ENCODE measurements around the gene MGP. TPM values are rescaled to one million over a fixed set of nuclear protein-coding genes. Genes with fewer than 3 reads are reported as not detected.

MGP gene
- total and polyA plus RNA-seq, 2 experiments from 2014 or later, result 0.60 TPM; not detected in 1

DNA sequence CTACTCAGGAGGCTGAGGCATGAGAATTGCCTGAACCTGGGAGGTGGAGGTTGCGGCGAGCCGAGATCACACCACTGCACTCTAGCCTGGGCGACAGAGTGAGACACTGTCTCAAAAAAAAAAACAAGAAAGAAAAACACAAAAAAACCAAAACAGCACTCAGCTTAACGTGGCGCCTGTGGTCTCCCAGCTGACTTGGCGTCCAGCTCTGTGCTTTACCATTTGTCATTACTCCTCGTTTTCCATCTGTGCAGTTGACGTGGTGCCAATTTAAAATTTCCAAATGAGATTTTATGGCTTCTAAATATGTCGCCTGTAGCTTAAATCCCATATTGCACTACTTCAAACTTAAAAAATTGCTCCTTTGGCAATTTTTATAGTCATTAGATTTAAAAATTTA lies 2.0 kb downstream of the MGP start:
- H3K4me3 ChIP-seq, result no peak overlapping the region
- no peaks in the 10 kb centered on the region for H3K9me3 Mint-ChIP-seq
- no peaks in the 10 kb centered on the region for H3K27me3 Mint-ChIP-seq (ENCODE audit: insufficient read depth, low read depth, poor library complexity)
- no peaks in the 10 kb centered on the region; the same call in 1 of the 2 replicates for H3K9me2 ChIP-seq (ENCODE audit: insufficient read depth)
- peaks cover 4% of the 10 kb centered on the region; the same call in 2 of the 3 replicates for H3K4me1 Mint-ChIP-seq
- H3K4me1 ChIP-seq (ENCODE audit: insufficient read depth), result no peaks in the 10 kb centered on the region
- no peaks in the 10 kb centered on the region for H3K36me3 ChIP-seq (ENCODE audit: insufficient read depth)
- H2AFZ ChIP-seq, result no peak overlapping the region
- H3K4me2 ChIP-seq, result no peak overlapping the region
- TF ChIP-seq REST (IDR thresholded peaks at IDR 0.05; ENCODE audit: unreplicated experiment) (no peak), EZH2 (IDR thresholded peaks at IDR 0.05; ENCODE audit: low read depth, unreplicated experiment) (no peak), ZNF114 (CRISPR knock-in tag; IDR thresholded peaks at IDR 0.05) (no peak), EZH2phosphoT487 (IDR thresholded peaks at IDR 0.05; ENCODE audit: unreplicated experiment) (no peak), ZNF331 (CRISPR knock-in tag; IDR thresholded peaks at IDR 0.05; ENCODE audit: low read depth) (no peak), STAT1 (IDR thresholded peaks at IDR 0.05; ENCODE audit: unreplicated experiment) (no peak), NANOG (IDR thresholded peaks at IDR 0.05; ENCODE audit: borderline replicate concordance) (no peak), CREB1 (CRISPR knock-in tag; IDR thresholded peaks at IDR 0.05; ENCODE audit: low read depth) (no peak), JUNB (IDR thresholded peaks at IDR 0.05; ENCODE audit: unreplicated experiment) (no peak), POLR2AphosphoS5 (IDR thresholded peaks at IDR 0.05; ENCODE audit: low read depth) (no peak), ETS1 (IDR thresholded peaks at IDR 0.05) (no peak)
- H3F3A ChIP-seq (replicated peaks; ENCODE audit: low read depth), result no peaks in the 10 kb centered on the region
- no peaks in the 10 kb centered on the region for H3K27me3 ChIP-seq (ENCODE audit: insufficient read depth)
- H3K27ac ChIP-seq (ENCODE audit: low read depth), result no peak overlapping the region
- H3K4me3 Mint-ChIP-seq, result no peak overlapping the region
- no peaks in the 10 kb centered on the region for H4K20me1 ChIP-seq (replicated peaks; ENCODE audit: insufficient read depth)
- no peaks in the 10 kb centered on the region for H3K79me2 ChIP-seq (replicated peaks; ENCODE audit: insufficient read depth)
- no peak overlapping the region for H3K27ac Mint-ChIP-seq
- DNase-seq (ENCODE audit: low spot score) (no peak), ATAC-seq (no peak)
- no peaks in the 10 kb centered on the region for H3K36me3 Mint-ChIP-seq (ENCODE audit: low read depth)

GRCh38 chr12:14880890-14881453 lies 4.7 kb downstream of the MGP start:
- DNase-seq (ENCODE audit: low spot score) (no peak), ATAC-seq (no peak)
- Mint-ChIP-seq H3K27ac (no peak overlapping the region), H3K4me3 (no peak overlapping the region), H3K4me1 (no peaks in the 10 kb centered on the region), H3K27me3 (ENCODE audit: insufficient read depth, low read depth, poor library complexity) (no peaks in the 10 kb centered on the region), H3K36me3 (ENCODE audit: low read depth) (no peaks in the 10 kb centered on the region), H3K9me3 (no peaks in the 10 kb centered on the region)
- H2AFZ ChIP-seq, result no peak overlapping the region
- H3K4me3 ChIP-seq, result no peak overlapping the region
- no peaks in the 10 kb centered on the region for H4K20me1 ChIP-seq (replicated peaks; ENCODE audit: insufficient read depth)
- no peak overlapping the region for H3K4me2 ChIP-seq
- H3F3A ChIP-seq (replicated peaks; ENCODE audit: low read depth), result no peaks in the 10 kb centered on the region
- no peak overlapping the region for H3K27ac ChIP-seq (ENCODE audit: low read depth)
- no peaks in the 10 kb centered on the region for H3K79me2 ChIP-seq (replicated peaks; ENCODE audit: insufficient read depth)
- no peaks in the 10 kb centered on the region for H3K9me2 ChIP-seq (ENCODE audit: insufficient read depth)
- H3K36me3 ChIP-seq (ENCODE audit: insufficient read depth), result no peaks in the 10 kb centered on the region
- no peaks in the 10 kb centered on the region for H3K4me1 ChIP-seq (ENCODE audit: insufficient read depth)
- no peaks in the 10 kb centered on the region for H3K27me3 ChIP-seq (ENCODE audit: insufficient read depth)
- TF ChIP-seq ZNF114 (CRISPR knock-in tag; IDR thresholded peaks at IDR 0.05) (no peak), POLR2AphosphoS5 (IDR thresholded peaks at IDR 0.05; ENCODE audit: low read depth) (no peak), JUNB (IDR thresholded peaks at IDR 0.05; ENCODE audit: unreplicated experiment) (no peak)
- TF ChIP-seq, protein P1, sequence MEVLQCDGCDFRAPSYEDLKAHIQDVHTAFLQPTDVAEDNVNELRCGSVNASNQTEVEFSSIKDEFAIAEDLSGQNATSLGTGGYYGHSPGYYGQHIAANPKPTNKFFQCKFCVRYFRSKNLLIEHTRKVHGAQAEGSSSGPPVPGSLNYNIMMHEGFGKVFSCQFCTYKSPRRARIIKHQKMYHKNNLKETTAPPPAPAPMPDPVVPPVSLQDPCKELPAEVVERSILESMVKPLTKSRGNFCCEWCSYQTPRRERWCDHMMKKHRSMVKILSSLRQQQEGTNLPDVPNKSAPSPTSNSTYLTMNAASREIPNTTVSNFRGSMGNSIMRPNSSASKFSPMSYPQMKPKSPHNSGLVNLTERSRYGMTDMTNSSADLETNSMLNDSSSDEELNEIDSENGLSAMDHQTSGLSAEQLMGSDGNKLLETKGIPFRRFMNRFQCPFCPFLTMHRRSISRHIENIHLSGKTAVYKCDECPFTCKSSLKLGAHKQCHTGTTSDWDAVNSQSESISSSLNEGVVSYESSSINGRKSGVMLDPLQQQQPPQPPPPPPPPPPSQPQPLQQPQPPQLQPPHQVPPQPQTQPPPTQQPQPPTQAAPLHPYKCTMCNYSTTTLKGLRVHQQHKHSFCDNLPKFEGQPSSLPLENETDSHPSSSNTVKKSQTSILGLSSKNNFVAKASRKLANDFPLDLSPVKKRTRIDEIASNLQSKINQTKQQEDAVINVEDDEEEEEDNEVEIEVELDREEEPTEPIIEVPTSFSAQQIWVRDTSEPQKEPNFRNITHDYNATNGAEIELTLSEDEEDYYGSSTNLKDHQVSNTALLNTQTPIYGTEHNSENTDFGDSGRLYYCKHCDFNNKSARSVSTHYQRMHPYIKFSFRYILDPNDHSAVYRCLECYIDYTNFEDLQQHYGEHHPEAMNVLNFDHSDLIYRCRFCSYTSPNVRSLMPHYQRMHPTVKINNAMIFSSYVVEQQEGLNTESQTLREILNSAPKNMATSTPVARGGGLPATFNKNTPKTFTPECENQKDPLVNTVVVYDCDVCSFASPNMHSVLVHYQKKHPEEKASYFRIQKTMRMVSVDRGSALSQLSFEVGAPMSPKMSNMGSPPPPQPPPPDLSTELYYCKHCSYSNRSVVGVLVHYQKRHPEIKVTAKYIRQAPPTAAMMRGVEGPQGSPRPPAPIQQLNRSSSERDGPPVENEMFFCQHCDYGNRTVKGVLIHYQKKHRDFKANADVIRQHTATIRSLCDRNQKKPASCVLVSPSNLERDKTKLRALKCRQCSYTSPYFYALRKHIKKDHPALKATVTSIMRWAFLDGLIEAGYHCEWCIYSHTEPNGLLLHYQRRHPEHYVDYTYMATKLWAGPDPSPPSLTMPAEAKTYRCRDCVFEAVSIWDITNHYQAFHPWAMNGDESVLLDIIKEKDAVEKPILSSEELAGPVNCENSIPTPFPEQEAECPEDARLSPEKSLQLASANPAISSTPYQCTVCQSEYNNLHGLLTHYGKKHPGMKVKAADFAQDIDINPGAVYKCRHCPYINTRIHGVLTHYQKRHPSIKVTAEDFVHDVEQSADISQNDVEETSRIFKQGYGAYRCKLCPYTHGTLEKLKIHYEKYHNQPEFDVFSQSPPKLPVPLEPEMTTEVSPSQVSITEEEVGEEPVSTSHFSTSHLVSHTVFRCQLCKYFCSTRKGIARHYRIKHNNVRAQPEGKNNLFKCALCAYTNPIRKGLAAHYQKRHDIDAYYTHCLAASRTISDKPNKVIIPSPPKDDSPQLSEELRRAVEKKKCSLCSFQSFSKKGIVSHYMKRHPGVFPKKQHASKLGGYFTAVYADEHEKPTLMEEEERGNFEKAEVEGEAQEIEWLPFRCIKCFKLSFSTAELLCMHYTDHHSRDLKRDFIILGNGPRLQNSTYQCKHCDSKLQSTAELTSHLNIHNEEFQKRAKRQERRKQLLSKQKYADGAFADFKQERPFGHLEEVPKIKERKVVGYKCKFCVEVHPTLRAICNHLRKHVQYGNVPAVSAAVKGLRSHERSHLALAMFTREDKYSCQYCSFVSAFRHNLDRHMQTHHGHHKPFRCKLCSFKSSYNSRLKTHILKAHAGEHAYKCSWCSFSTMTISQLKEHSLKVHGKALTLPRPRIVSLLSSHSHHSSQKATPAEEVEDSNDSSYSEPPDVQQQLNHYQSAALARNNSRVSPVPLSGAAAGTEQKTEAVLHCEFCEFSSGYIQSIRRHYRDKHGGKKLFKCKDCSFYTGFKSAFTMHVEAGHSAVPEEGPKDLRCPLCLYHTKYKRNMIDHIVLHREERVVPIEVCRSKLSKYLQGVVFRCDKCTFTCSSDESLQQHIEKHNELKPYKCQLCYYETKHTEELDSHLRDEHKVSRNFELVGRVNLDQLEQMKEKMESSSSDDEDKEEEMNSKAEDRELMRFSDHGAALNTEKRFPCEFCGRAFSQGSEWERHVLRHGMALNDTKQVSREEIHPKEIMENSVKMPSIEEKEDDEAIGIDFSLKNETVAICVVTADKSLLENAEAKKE (CRISPR knock-in tag; IDR thresholded peaks at IDR 0.05), result no peak

Measured in GM23338 (cell line).